ENCODE results near the gene ZNF236.
"Not testable (repeated sequence)": the region's sequence is repeated elsewhere in the genome, so short reads cannot be mapped to it uniquely, and the experiment has no call there.

The ZNF236 gene

DNA sequence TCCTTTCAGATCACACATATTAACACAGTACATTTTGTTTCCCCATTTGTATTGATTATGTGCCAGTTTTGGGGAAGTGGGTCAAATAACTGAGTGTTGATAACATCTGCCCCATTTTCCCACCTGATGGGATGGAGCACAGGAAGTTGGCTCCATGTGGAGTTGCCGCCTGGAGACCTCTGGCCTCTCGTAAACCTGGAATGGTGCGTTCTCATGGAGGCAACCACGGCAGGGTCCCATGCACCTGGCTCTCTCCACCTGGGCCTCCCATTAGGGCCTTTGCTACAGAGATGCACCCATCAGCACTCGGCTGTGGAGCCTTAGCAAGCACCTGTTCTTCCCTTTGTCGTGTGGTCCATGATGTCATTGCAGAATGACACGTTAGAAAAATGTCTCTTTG, 179.6 kb downstream of the ZNF236 start:
- DNase-seq (ENCODE audit: low read depth in 2 of 3, low spot score in 1 of 3), result no peak

DNA sequence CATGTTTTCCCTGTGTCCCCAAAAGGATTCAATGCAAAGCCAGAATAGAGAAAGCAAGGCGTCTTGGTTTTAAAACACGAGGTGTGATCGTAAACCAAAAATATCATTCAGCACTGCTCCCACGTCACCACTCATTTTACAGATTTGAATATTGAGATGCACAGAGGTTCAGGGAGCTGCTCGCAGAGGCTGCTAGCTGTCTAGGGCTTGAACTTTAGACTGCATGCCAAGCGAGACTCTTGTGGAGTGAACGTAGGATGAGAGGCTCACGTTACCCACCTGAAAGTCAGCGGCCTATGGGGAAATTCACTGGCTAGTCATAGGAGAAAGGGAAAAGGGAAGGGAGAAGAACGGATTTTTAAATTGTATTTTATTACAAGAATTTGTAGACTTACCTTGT, 180.1 kb downstream of the ZNF236 start:
- DNase-seq (ENCODE audit: low read depth in 2 of 3, low spot score in 1 of 3), result no peak

GRCh38 chr18:77003316-77003715, 181.0 kb downstream of the ZNF236 start:
- no peak for DNase-seq (ENCODE audit: low read depth in 2 of 3, low spot score in 1 of 3)

GRCh38 chr18:77004555-77005380, 182.4 kb downstream of the ZNF236 start:
- no peak for DNase-seq (ENCODE audit: low read depth in 2 of 3, low spot score in 1 of 3)

- no peak for DNase-seq (ENCODE audit: low read depth in 2 of 3, low spot score in 1 of 3)
These were observed 183.4 kb downstream of the ZNF236 start for GRCh38 chr18:77005651-77006195.

DNA sequence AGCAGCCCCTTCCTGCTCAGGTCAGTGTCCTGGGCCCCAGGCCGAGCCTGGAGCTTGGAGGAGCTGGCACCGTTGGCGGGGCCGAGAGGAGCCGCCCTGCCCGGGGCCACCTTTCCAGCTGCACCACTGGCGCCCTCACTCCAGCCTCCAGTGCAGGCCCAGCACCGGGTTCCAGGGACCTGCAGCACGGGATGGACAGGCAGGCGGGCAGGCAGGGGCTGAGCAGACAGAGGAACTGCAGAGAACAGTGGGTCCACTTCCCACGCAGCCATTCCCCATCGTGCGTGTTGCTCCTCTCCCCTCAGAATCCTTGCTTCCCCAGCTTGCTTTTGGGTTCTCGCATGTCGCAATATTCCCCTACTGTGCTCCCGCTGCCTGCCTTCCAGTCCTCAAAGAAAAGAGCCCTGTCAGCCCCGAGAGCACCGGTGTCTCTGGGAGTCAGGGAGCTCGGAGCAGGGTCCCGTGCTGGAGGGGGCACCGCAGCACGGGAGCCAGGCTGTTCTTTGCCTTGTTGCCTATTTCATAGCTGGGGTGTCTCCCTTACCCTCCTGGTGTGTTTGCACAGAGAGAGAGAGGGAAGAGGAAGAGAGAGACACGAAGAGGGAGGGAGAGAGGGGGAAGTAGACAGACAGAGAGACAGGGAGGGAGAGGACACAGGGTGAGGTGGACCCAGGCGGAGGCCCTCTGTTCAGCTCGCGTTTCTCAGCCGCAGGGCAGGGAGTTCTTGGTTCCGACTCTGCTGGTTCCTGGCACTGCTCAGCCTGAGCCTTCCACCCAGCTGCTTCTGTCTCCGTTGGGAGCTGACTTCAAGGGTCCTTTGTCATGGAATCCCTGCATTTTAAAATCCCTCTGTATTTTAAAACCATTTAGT, 184.2 kb downstream of the ZNF236 start:
- DNase-seq (ENCODE audit: low read depth in 2 of 3, low spot score in 1 of 3), result no peak

DNA sequence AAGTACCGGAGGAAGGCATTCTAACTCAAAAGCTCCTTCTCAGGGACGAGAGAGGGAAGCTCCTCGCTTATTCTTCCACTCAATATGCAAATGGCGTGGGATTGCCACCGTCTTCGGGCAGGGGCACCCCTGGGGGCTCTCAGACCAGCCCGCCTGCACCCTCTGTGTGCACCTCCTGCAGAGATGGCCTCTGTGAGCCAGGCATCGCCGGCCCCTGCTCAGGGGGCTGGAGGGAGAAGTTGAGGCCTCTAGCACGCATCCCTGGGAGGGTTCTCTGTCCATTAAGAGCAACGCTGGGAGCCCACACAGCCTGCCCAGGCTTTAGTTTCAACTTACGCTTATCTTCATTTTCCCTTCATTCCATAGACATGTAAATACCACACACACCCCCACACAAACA, 184.9 kb downstream of the ZNF236 start:
- DNase-seq (ENCODE audit: low read depth in 2 of 3, low spot score in 1 of 3), result no peak

DNA sequence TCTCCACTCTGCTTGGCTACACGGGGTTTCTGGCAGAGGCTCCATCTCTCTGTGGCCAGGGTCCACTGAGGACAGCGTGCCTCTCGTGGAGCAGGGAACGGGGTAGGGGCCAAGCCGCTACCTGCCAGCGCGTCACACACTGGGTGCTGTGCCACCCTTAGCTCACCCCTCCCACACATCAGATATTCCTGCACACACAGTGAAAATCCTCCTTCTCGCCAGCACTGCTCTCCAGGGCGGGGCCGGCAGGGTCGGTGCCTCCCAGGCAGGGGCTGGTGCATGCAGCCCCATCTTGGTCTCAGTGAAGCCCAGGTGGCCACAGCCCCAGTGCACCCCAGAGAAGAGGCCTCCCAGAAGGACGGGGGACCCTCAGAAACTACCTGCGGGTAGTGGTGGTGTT, 185.6 kb downstream of the ZNF236 start:
- no peak for DNase-seq (ENCODE audit: low read depth in 2 of 3, low spot score in 1 of 3)

DNA sequence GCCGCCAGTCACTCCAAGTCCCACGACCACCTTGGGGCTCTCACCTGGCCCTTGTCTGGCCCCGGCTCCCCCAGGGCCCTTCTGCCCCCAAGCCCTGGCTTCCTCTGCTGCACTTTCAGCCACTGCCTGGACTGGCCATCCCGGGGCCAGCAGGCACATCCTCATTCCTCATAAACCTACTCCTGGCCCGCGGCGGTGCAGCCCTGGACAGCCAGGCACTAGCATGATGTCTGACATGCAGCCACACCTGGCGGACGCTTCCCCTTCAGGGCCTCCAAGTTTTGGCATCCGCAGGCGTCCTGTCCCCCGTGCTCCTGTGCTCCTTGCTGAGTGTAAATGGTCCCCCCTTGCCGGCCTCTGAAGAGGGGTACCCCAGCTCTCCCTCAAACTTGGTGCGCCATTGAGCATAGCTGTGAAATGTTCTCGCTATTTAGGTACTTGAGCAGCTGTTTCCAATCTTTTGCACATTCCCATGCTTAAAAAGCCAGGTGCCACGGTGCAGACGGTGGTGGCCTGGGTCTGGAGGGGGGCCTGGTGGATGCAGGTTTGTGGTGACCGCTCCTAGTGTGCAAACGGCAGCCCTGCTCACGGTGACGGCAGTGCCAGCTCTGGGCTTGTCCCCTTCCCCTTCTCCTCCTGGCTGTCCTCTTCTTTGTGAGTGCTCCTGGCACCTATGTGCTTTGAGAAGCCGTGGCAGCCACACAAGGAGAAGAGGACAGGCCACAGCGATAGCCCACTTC, 186.4 kb downstream of the ZNF236 start:
- no peak for DNase-seq (ENCODE audit: low read depth in 2 of 3, low spot score in 1 of 3)

DNA sequence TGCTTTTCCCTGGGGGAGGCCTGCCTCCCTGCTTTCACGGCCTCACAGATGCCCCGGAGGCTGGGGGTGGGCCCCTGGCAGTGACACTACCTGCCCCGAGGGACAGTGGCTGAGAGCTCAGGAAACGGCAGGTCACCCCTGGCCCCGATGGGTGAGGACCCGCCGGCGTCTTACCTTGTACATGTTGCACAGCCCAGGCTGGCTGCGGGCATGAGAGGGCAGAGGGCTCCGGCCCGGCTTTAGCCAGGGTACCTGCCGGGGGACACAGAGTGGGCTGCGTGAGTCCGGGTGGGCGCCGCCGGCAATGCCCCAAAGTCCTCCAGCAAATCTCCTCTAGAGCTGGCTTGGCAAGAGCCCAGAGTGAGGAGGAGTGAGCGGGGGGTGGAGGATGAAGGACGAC, 187.3 kb downstream of the ZNF236 start:
- no peak for DNase-seq (ENCODE audit: low read depth in 2 of 3, low spot score in 1 of 3)

- no peak for DNase-seq (ENCODE audit: low read depth in 2 of 3, low spot score in 1 of 3)
These were observed 189.8 kb downstream of the ZNF236 start for GRCh38 chr18:77012120-77012519.

GRCh38 chr18:77012806-77013541, 190.6 kb downstream of the ZNF236 start:
- no peak for DNase-seq (ENCODE audit: low read depth in 2 of 3, low spot score in 1 of 3)

DNA sequence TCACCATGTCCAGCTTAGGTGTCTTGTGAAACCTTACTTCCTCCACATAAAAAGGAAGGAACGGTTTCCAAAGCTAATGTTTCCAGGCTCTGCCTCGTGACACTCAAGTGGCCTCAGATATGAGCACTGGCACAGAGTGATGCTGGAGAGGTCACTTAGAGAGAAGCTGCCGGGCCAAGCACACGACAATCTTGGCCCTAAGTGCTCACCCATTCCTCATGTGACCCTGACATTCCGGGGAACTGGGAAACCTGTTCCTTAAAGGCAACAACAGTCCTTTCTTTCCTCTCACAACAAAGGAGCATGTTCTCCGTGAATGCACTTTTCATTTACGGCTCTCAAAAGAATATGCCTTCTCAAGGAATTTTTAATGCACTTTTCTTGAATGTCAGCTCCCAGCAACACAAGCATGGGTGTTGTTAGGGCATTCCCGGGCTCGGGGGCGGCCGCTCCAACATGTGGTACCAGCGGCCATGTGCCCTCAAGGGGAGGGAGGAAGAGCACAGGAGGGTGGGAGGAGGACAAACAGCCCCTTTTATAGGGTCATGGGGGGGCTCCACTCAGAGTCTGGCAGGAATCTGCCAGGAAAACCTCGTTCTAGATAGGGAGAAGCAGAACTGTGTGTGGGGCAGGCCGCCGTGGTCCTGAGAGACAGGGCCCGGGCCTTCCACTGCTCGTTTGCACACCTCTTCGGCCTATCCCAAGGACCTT, 191.6 kb downstream of the ZNF236 start:
- no peak for DNase-seq (ENCODE audit: low read depth in 2 of 3, low spot score in 1 of 3)

DNA sequence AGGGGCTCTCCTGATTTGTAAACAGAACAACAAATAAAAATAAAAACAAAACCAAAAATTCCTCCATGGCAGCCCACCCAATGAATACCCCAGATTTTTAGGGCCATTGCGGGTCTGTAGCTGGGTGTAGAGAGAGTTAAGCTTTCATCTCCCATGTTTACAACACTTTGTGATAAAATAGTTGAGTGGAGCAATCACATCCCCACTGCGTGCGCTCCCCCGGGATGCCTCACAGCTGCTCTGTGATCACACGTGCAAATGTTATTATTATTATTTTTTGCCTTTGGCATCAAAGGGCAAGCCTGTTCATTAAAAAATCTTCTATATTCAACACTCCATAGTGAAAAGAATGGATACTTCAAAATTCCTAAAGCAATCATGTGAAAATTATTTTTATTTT, 192.2 kb downstream of the ZNF236 start:
- no peak for DNase-seq (ENCODE audit: low read depth in 2 of 3, low spot score in 1 of 3)

DNA sequence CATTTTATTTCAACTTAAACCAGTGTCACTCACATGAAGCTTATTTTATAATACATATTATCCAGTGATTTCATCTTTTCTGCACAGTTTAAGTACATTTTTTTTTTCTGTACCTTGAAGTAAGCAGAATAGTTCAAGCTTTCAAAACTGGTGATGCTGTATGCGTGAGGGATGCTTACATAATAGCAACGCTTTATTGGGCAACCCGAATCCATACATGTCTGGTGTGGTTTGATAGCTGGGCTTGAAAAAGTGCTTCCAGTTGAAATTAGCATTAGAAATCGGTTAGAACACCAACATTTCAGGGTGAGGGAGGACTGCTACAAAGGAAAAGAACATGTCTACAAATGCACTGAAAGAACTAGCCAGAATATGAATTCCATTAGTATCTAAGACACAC, 192.8 kb downstream of the ZNF236 start:
- DNase-seq (ENCODE audit: low read depth in 2 of 3, low spot score in 1 of 3), result no peak

DNA sequence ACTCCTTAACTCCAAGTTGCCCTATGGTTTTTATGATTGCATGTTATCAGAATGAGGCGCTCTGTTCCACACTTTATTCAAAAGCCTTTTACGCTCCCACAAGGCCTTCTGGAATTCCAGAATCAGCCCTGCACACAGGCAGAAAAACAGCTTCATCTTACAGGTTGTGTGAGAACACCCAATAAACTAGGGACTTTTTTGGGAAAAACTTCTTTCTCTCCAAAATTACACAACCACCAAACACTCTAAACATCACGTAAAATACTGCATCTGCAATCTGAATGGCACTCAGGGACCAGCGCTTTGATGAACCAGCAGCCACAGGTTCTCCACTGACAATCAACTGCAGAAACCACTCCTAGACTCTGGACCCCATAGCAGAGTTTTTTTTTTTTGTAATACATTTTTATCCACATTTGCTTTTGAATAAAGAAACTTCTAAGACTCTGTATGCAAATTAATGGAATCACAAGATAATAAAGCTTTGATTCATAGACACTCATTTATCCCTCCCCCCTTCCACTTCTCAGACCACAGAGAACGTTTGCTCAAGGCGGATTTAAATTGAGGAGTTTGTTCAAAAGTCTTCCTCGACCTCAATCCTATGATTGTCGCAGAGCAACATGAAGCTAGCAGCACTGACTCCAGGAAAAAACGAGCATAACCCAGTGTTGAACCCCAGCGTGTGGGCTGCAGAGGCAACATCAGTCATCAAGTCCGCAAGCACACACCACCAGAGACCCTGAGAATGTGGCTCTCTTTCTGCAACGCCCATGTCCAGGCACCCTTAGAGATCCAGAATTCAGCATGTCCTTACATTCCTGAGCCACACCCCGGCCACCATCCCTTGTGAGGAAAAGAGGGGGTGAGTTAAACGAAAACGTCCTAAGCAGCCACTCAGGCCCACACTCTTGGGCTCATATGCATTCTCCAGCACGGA, 193.7 kb downstream of the ZNF236 start:
- no peak for DNase-seq (ENCODE audit: low read depth in 2 of 3, low spot score in 1 of 3)

GRCh38 chr18:77016936-77017335, 194.6 kb downstream of the ZNF236 start:
- no peak for DNase-seq (ENCODE audit: low read depth in 2 of 3, low spot score in 1 of 3)

GRCh38 chr18:77017355-77017754, 195.0 kb downstream of the ZNF236 start:
- no peak for DNase-seq (ENCODE audit: low read depth in 2 of 3, low spot score in 1 of 3)

- not testable (repeated sequence) for DNase-seq (ENCODE audit: low read depth in 2 of 3, low spot score in 1 of 3)
These were observed 196.3 kb downstream of the ZNF236 start for GRCh38 chr18:77018650-77019049.
